HepG2 (cell line): ENCODE measurements around the gene RETN. TPM values are rescaled to one million over a fixed set of nuclear protein-coding genes. Genes with fewer than 3 reads are reported as not detected.

Source experiments
- BRCA1 ChIP-seq: sonication (generic); formaldehyde crosslinking; IDR thresholded peaks from 2 replicates; pipeline ENCODE4 v1.4.0; 2020; ENCODE audit warnings: missing genetic modification reagents
- GPBP1L1 ChIP-seq: sonication (generic); formaldehyde crosslinking; IDR thresholded peaks from 2 replicates; pipeline ENCODE4 v1.5.0; 2020; ENCODE audit warnings: mild to moderate bottlenecking, missing genetic modification reagents
- KAT8 ChIP-seq: IDR thresholded peaks from 2 replicates; pipeline ENCODE4 v1.6.1; 2016; ENCODE audit warnings: missing genetic modification reagents, missing compliant biosample characterization
- KDM5B ChIP-seq: sonication (generic); formaldehyde crosslinking; IDR thresholded peaks from 2 replicates; pipeline ENCODE4 v1.4.0; 2020; ENCODE audit warnings: missing genetic modification reagents, mild to moderate bottlenecking, borderline replicate concordance
- KMT2B ChIP-seq: IDR thresholded peaks from 2 replicates; pipeline ENCODE4 v1.6.1; 2016; ENCODE audit warnings: missing genetic modification reagents, missing compliant biosample characterization
- MAFG ChIP-seq: sonication (generic); formaldehyde crosslinking; IDR thresholded peaks from 2 replicates; pipeline ENCODE4 v1.5.1; 2020; ENCODE audit warnings: mild to moderate bottlenecking, missing genetic modification reagents
- MTA3 ChIP-seq: sonication (generic); formaldehyde crosslinking; IDR thresholded peaks from 2 replicates; pipeline ENCODE4 v1.4.0; 2020; ENCODE audit warnings: missing genetic modification reagents
- PAXIP1 ChIP-seq: sonication (generic); formaldehyde crosslinking; conservative IDR thresholded peaks from 2 replicates; pipeline ENCODE4 v1.4.0; 2020; ENCODE audit warnings: mild to moderate bottlenecking, missing genetic modification reagents, moderate library complexity
- RXRB ChIP-seq: IDR thresholded peaks from 2 replicates; pipeline ENCODE4 v1.6.1; 2016; ENCODE audit warnings: borderline replicate concordance, missing genetic modification reagents, missing compliant biosample characterization
- SNRNP70 ChIP-seq: fragments of 200-400 bp; formaldehyde crosslinking; IDR thresholded peaks from 2 replicates; pipeline ENCODE4 v1.6.1; 2017; ENCODE audit warnings: mild to moderate bottlenecking, low read depth, low read length, moderate library complexity
- WIZ ChIP-seq: sonication (generic); formaldehyde crosslinking; IDR thresholded peaks from 2 replicates; pipeline ENCODE4 v1.5.1; 2020; ENCODE audit warnings: mild to moderate bottlenecking, missing genetic modification reagents
- ZBTB20 ChIP-seq: sonication (generic); formaldehyde crosslinking; IDR thresholded peaks from 2 replicates; pipeline ENCODE4 v1.8.1; 2023; ENCODE audit warnings: missing genetic modification reagents, low read depth, mild to moderate bottlenecking, borderline replicate concordance
- ZNF124 ChIP-seq: sonication (generic); formaldehyde crosslinking; IDR thresholded peaks from 2 replicates; pipeline ENCODE4 v1.4.0; 2020; ENCODE audit warnings: missing genetic modification reagents
- ZNF333 ChIP-seq: sonication (generic); formaldehyde crosslinking; IDR thresholded peaks from 2 replicates; pipeline ENCODE4 v1.4.0; 2020; ENCODE audit warnings: mild to moderate bottlenecking, missing genetic modification reagents, borderline replicate concordance
- polyA plus RNA-seq, 8 experiments: library from polyadenylated mRNA; depleted of rRNA in 3 of 8; stranded (reverse) in 7 of 8; unstranded in 1 of 8; fragments of >200 nt; fragmentation: Illumina TruSeq in 4 of 8; extraction: Trizol in 4 of 8; gene quantifications; 2 replicates each; pipeline versions ENCODE4 v1.2.1 to v1.2.3, GENCODE V29; 2011 to 2016; ENCODE audit warnings: low read depth in 4 of 8, missing spikeins in 1 of 8, mixed read lengths in 1 of 8; ENCODE audit not compliant: insufficient read depth in 1 of 8
- total RNA-seq, 5 experiments: library from RNA; depleted of rRNA; stranded (reverse); fragments of >200 nt; fragmentation: Illumina TruSeq; extraction: Trizol; gene quantifications; 2 replicates each; pipeline ENCODE4 v1.2.3, GENCODE V29; 2016; ENCODE audit warnings: low read depth in 1 of 5
- TF ChIP-seq, protein P1 (sequence below): IDR thresholded peaks from 2 replicates; pipeline ENCODE4 v1.6.1; 2016; ENCODE audit warnings: mild to moderate bottlenecking, missing biosample characterization, missing genetic modification reagents
- TF ChIP-seq, protein P2 (sequence below): sonication (generic); formaldehyde crosslinking; IDR thresholded peaks from 2 replicates; pipeline ENCODE4 v1.8.0; 2022; ENCODE audit warnings: missing genetic modification reagents, mild to moderate bottlenecking, inconsistent platforms, borderline replicate concordance

RETN gene
- total and polyA plus RNA-seq, 2 of the 13 experiments (the other 11 are each of a cell fraction or from before 2014, with no cell fraction given): not detected

DNA sequence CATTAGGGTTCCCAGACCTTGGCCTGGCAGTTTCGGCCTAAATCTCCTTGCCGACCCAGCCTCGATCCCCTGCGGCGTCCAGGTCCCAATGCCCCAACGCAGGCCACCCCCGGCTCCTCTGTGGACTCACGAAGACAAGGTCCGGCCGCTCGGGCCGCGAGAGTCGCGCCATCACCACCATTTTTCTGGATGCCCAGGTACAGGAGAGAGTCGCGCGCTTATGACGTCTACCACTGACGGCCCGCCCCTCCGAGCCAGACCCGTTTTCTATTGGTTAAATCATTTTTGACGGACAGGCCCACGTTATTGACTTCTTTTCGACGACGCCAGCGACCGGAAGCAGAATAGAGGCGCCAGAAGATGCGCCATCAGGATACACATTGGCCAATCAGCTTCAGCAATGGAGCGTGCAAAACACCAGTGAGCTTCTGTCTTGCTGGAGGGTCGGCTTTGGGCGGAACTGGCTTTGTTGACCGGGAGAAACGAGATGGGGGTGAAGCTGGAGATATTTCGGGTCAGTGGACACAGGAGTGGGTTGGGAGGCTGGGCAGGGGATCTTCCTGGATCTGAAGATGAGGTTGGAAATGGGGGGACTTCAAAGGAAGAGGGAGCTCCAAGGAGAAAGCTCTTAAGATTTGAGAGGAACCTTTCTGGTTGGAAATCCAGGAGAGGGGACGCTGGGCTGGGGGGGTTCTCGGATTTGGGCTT is 39.3 kb upstream of the RETN start, which contains the start of the genes PET100 and XAB2 (continued):
- TF ChIP-seq, protein P1, sequence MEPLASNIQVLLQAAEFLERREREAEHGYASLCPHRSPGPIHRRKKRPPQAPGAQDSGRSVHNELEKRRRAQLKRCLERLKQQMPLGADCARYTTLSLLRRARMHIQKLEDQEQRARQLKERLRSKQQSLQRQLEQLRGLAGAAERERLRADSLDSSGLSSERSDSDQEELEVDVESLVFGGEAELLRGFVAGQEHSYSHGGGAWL (CRISPR knock-in tag): peak; percentile 30; the same call in 1 of the 2 replicates
- TF ChIP-seq, protein P2, sequence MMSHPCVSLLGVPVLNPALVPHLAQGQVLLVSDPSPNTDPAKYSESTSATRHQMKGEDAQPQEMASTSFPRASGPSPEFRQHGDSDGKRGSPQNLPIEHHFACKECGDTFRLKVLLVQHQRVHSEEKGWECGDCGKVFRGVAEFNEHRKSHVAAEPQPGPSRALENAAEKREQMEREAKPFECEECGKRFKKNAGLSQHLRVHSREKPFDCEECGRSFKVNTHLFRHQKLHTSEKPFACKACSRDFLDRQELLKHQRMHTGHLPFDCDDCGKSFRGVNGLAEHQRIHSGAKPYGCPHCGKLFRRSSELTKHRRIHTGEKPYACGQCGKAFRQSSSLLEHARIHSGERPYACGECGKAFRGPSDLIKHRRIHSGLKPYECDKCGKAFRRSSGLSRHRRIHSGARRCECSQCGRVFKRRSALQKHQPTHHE: 0 out of 2 replicates have a peak, but pooled peaks have one; percentile 65
- TF ChIP-seq ZNF124: peak; percentile 42; the same call in 1 of the 2 replicates
- TF ChIP-seq KMT2B (CRISPR knock-in tag): peak; percentile 45; the same call in 1 of the 2 replicates
- no peak for TF ChIP-seq SNRNP70
- TF ChIP-seq MTA3: no peak
- no peak for TF ChIP-seq GPBP1L1 (CRISPR knock-in tag)
- TF ChIP-seq KDM5B (CRISPR knock-in tag): peak; percentile 61; the same call in 1 of the 2 replicates
- no peak for TF ChIP-seq WIZ (CRISPR knock-in tag)
- no peak for TF ChIP-seq PAXIP1
- no peak for TF ChIP-seq MAFG
- TF ChIP-seq BRCA1 (CRISPR knock-in tag): 0 out of 2 replicates have a peak, but pooled peaks have one; percentile 41
- TF ChIP-seq ZNF333 (CRISPR knock-in tag): no peak
- TF ChIP-seq RXRB (CRISPR knock-in tag): peak; percentile 29; the same call in 1 of the 2 replicates
- TF ChIP-seq KAT8: peak; percentile 99
- no peak for TF ChIP-seq ZBTB20 (CRISPR knock-in tag)
